Mesenteric fat pad (tissue), 1 donor: ENCODE data around the gene CDC14B. TPM values are rescaled to one million over a fixed set of nuclear protein-coding genes. Genes with fewer than 3 reads are reported as not detected.
A peak's percentile ranks its signal among the peaks of the same experiment; 100 is the strongest.
"Not testable (repeated sequence)": the region's sequence is repeated elsewhere in the genome, so short reads cannot be mapped to it uniquely, and the experiment has no call there.

Experiments used
- DNase-seq: peaks from one replicate; pipeline ENCODE4 v3.0.0-alpha.2; 2020; ENCODE audit warnings: low spot score
- total RNA-seq: library from RNA; stranded (reverse); fragmentation: NEBNext Ultra II Directional; extraction: Animal tissue kit (Norgen Biotek cat#: 25700); gene quantifications from one replicate; pipeline ENCODE4 v1.2.1, GENCODE V29; 2021
- donor health status: DM: yes; HTN: yes; CAD: no.

The CDC14B gene
- total RNA-seq, 1 donor from 2014 or later = 37.4 TPM

DNA sequence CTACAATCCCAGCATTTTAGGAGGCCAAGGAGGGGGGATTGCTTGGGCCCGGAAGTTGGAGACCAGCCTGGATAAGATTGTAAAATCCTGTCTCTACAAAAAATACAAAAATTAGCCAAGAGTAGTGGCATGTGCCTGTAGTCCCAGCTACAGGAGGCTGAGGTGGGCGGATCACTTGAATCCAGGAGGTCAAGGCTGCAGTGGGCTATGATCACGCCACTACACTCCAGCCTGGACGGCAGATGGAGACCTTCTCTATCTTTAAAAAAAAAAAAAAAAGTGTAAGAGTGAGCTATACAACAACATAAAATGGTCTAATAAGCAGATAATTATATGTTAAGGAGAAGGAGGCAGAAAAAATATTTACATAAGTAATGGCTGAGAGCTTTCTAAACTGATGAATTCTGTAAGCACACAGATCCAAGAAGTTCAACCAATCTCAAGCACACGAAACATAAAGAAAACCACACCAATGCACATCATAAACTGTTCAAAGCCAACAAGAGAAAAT lies 23.0 kb downstream of the CDC14B start:
- DNase-seq = no peak

DNA sequence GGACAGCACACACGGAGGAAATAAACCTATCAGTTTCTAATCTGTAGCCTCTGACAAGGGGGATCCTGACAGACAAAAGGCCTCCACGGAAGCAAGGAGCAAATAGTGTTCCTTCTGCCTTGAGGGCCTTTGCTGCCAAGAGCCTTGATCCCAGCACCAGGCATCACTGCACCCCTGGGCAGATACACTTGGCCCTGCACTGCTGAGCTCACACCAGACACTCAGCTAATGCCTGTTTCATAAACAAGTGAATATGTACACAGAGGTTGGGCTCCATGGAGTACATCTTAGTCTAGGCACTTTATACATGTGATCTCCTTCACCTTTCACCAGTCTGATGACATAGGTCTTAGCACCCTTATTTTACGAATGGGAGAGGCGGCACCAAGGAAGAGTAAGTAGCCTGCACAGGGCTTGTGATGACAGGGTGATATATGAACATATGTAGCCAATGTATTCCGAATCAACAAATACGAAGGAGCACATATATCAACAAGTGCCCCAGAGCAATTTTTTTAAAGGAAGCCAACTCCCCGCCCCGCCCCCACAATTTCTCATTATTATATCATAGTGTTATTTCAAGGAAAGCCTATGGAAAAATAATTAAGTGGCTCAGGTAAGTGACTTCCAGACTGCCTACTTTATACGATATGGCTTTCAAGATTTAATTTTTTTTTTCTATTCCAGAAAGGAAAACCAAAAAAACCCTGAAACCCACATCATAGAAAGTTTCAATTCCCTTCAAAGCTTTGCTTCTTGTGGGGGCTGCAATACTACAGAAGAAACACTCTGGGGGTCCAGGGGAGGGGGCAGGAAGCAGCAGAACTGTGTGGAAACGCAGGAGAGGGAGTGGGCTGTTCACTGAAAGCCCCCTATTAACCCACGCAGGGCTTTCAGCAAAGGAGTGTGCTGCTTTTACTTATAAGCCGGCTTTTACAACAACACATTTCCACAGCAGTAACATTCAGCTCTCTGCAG lies 32.0 kb downstream of the CDC14B start:
- no peak for DNase-seq

DNA sequence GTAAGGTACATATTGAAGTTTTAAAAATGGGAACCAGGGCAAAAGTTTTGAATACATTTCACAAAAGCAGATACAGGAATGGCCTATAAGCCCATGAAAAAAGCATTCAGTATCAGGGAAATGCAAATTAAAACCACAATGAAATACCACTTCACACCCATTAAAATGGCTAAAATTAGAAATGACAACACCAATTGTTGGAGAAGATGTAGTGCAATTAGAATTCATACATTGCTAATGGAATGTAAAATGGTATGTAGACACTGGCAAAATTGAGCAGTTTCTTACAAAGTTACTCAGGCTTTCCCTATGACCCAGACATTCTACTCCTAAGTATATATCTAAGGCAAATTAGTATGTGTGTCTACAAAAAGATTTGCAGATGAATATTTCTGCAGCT lies 34.2 kb downstream of the CDC14B start:
- DNase-seq = no peak

DNA sequence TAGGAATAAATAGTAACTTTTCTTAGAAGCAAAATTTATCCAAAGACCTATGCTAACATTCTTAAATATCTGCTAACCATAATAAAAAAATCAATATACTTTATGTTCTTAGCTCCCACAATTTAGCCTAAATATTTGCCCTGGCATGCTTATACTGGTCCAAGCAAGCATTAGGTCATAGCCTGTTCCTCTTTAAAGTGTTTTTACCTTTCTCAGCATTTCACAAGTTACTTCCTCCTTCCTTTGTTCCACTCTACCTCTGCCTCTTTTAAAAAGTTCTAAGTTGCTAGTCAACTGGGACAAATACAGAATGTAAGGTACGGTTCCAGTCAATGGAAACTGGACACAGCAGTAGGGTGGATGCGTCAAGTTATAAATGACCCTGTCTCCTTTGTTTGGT lies 37.4 kb downstream of the CDC14B start:
- DNase-seq = not testable (repeated sequence)

DNA sequence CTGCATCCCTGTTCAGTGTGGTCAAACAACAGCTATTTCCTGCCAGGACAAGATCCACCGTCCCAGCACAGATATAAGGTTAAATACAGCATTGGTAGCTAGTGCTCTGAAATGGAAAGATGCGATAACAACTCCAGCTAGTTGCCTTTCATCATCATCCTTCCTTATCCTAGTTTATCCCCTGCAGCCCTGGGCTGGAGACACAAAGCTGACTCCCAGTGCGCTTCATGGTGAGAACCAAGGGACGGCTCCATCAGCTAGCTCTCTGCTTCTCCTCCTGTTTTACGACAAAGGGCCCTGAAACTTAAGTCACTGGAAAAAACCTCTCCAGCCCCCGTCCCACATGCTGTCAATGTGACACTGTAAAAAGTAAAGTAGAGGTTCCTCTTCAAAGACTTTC lies 37.9 kb downstream of the CDC14B start:
- no peak for DNase-seq

DNA sequence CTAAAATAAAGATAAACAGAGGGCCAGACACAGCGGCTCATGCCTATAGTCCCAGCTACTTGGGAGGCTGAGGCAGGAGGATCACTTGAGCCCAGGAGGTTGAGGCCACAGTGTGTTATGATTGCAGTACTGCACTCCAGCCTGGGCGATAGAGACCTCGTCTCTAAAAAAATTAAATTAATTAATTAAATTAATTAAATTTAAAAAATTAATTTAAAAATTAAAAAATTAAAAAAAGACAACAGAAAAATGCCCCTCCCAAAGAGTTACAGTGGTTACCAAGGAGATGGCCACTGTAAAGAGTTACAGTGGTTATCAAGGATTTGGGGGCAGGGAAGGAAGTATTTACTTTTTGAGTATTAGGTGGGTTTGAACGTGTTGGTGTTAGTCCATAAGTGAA lies 38.3 kb downstream of the CDC14B start:
- DNase-seq = no peak

DNA sequence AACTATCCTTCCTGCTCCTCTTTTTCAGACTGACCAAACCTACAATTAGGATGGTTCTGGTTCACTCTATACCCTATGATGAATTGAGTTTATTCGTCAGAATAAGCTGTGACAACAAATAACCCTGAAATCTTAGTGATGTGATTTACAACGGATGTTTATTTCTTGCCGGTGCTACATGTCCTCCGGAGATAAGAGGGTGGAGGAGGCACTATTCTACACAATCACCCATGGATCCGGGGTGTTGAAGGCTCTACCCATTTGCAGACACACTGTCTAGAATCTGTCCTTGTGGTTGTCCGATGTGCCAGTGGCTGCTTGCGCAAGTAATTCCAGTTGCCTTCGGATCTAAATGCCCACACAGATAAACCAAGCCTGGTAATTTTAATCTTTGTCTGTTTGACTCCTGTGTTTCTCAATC lies 44.7 kb downstream of the CDC14B start:
- no peak for DNase-seq

DNA sequence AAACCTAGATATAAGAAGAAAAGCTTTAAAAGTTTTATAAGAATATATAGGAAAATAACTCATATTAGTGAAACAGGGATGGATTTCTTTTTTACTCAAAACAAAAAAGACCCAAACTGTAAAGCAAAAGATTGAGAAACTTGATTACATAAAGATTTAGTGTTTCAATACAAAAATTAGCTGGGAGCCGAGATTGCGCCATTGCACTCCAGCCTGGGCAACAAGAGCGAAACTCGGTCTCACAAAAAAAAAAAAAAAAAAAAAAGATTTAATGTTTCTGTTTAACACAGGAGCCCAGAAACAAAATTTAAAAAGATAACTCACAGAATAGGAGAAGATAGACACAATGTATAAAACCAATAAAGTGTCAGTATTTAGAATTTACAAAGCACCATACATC lies 45.2 kb downstream of the CDC14B start:
- DNase-seq = no peak

DNA sequence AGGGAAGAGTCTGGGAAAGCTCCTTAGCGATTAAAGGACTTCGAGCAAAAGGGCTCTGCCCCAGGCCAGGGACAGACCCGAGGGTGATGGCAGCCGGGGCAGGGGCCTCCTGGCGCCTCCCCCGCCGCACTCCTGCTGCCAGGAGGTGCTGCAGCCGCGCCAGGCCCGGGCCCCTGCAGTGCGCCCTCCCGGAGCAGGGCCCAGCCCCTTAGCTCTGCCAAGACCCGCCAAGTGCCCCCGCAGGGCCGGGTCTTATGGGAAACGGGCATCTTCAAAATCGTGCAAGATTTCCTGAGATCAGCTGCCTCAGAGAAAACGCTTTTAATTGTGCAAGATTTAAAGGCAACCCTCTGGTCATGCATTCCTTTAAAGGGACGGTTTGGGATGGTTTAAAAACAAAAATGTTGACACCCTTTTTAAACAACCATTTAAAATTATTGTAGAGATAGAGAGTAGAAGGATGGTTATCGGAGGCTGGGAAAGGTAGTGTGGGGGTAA lies 52.4 kb downstream of the CDC14B start:
- DNase-seq = no peak

DNA sequence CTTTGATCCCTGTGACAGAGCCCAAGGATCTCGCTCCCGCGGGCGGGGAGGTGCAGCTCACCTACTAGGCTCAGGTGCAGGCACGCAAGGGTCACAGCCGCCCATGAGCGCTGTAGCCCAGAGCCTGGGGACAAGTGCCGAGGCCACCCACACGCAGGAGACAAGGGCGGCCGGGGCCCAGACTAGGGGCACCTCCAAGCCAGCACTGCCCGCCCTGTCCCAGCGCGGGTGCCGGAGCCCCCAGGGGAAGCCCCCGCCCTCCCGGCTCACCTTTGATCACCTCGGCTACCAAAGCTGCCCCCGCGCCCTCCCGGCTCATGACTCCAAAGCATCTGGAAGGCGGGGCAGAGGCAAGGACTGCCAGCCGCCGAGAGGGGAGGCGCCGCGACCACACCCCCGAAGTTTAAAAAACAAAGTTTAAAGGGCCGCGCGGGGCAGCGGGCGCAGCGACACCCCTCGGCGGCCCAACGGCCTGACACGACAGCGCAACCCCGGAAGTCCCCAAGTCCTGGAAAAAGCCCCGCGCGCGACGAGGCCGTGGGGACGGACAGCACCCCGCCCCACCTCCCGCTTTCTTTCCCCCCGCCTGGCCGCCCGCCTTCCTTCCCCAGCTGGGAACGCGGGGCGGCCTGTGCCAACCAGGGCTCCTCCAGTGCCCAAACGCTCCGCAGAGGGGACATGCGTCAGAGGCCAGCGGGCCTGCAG lies 53.0 kb downstream of the CDC14B start:
- peak; percentile 93 for DNase-seq

DNA sequence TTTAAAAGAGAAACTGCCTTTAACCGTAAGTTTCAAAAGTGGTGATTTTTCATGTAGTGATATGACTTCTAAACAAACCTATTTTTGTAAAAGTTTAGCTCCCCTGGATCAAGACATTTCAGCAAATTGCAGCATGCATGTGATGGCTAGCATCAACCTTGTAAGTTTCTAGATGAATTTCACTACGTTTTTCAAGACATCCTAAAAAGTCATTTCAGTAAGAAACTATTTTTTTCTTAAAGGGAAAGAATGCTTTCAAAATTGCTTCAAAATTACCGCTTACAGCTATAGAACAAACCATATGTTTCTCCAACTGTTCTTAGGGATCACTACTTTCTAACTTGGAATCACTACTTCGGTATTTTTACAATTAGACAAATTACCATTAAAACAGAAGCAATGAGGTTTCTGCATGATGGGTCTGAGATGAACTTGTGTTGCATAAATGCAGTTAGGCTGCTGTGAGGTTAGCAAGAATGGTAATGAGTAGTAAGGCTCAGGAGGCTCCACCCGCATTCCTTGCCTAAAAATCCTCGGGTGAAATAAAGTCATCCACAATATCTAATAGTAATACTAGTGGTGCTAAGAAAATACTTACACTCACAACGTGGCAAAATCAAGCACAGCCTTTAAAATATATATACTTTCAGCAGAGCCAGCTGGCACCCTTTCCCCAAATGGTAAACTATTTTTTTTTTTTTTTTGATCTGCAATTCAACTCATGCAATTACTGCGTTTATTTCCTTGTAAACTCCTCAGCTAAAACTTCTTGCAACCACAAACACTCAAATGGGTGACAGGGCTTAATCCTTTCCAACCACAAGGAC lies 53.8 kb downstream of the CDC14B start:
- no peak for DNase-seq

DNA sequence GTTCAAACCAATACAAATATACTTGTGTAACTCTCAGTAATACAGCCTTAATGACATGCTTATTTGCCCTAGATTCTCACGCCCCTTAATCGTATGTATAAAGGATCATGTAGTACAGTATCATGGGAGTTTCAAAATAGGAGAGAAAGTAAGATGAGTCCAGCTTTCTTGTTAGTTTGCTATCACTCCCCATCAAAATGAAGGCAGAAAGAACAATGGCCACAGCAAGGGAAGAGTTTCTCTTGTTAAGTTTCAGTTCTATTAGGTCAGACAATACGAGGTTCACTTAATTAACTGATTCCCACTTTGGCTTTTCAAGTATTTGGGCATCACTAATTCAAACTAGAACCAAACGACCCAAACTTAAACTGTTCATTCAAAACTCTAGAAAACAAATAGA lies 55.4 kb downstream of the CDC14B start:
- DNase-seq = no peak

DNA sequence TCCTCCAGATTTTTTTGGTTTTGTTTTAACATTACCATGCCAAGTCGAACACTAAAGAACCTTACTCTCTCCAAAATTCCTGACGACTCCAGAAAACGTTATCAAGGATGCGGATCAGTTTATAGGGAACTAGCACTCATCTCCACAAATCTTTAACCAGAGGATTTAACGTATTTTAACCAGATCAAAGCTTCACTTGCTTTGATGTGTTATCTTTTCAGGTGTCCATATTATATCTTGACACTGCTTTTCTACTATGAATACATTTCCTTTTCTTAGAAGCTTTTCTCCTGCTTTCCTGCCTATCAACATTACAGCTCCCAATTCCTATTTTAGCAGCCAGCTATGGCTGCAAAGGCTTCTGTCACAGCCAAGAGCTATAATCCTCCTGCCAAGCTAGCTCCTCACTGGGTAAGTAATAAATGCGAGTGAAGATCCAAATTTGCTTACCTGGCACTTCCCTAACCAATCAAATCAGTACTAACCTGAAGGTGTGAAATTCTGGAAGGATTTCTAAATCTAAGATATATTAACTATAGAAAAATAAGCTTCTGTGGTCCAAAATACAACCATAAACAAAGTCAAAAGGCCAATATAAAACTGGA lies 60.2 kb downstream of the CDC14B start:
- no peak for DNase-seq

DNA sequence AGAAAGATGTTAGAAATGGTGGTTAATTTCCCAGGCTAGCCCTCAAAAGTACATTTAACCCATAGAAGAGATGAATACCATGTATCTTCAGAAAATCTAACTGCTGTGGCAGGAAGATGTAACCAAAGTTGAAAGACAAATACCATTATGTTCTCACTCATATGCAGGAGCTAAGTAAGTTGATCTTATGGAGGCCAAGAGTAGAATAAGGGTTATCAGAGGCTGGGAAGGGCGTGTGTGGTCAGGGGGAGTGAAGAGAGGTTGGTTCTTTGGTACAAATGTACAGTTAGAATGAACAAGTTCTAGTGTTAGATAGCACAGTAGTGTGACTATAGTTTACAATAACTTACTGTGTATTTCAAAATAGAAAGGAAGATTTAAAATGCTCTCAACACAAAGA lies 61.7 kb downstream of the CDC14B start:
- DNase-seq = no peak

DNA sequence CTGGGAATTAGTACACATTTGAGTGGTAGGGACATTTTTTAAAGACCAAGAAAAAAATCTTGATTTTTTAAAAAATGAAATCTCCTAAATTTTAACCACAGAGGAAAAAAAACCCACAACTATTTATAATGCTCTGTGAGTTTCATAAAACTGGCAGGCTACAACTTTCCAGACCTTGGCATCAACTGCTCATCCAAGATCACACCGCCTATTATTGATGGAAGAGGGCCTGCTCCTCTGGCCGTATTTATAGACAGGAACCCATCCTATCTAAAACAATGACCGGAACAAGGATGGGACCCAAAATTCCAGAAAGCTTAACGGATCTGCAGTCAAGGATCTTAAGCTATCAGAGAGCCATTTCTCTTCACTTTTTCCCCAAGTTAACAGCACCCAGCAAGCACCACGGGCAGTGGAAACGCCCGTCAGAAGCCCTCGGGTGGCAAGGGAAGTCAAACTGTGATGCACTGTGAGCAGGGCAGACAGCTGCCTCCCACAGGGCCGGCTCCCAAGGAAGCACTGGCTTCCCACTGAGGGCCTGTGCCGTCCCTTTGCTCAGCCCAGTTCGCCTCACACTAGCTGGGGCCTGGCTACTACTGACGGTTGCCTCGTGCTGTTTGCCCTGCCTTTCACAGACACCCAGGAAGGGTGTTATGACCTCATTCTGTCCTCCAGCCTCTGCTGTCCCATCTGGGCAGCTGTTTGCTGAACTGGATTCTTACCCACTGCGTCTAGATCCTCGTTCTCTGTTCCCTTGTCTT lies 62.8 kb downstream of the CDC14B start:
- no peak for DNase-seq

DNA sequence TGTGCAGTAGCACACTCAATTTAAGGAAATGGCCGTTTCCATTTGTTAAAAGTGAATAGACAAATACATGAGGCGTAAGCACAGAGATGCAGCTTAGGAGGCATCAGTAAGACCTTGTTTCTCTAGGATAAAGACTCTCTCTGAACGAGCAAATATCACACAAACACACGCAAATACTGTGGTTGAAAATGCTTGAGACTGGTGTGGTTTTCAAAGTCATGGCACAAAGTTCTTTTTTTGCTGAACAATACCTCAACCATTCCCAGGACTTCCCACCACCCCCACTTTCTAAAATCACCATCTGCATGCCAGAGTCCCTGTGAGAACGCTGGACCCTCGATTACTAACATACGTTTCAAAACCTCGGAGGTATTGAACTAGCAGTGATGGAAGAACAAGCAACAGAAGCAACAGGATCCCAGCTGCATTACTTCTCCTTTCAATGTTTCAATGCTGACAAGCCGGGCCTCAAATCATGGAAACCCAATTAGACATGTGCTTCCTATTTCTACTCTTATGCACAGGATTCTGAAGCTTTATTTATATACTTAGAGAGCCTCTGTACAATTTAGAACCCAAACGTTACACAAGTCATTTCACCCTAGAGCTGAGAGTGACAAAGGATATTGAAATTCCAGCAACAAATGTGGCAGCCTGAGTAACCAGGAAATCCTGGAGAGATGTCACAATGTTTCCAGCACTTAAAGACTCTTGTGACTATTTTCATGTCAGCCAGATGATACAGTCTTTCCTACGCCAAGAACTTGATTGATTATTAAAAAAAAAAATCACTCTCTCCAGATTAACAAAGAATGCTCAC lies 63.9 kb downstream of the CDC14B start:
- DNase-seq = no peak

DNA sequence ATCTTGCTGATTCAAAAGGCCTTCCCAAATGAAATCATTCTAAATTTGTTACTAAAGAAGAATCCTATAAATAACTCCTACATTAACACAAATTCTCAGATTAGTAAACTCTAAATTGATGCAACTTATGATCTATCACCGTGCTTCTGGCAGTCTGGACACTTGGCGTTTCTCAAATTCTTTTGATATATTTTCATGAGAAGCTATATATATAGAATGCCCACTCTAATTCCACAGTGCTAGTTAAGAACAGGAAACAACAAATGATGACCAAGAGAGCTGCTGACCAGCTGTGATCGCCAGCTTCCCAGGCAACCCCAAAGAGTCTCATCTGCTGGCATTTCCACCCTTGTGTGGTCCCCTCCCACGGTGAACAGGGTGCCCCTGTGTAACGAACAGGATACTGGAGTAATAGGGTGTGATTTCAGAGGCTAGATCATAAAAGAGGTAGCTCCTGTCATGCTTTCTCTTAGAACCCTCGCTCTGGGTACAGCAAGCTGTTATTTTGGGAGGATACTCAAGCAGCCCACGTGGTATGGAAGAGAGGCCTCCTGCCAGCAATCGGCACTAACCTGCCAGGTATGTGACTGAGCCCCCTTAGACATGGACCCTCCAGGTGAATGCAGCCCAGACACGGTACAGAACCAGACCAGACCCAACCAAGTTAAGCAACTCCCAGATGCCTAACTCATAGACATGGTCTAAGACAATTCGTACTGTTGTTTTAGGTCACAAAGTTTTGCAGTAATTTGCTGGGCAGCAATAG lies 64.7 kb downstream of the CDC14B start:
- DNase-seq = no peak

DNA sequence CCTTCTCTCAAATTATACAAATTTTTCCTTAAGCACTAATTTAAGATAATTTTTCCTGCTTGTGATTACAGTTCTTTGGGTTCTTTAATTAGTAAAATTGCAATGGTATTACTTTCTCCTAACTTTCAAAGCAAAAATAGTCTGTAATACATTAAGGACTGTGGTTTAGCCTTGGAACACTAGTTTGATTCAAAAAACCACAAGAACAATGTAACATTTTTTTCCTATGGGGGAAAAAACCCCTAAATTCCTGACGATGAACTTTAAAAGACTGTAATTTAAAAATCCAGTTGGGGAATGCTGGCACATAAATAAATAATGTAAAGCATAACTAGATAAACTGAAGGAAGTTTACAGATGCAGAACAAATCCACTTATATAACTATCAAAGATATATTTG lies 65.3 kb downstream of the CDC14B start:
- no peak for DNase-seq
